Cardiac septum (tissue), 1 donor: ENCODE results near the gene ST6GALNAC3. TPM values are rescaled to one million over a fixed set of nuclear protein-coding genes. Genes with fewer than 3 reads are reported as not detected.

Experiments
- DNase-seq: peaks from one replicate; pipeline ENCODE4 v3.0.0-alpha.2; 2020; ENCODE audit warnings: low spot score
- intact Hi-C: fragments of 100-400 bp; cut with DNase I; formaldehyde crosslinking; loops from one replicate; pipeline ENCODE4 v1.14.0; 2022
- total RNA-seq: library from RNA; stranded (reverse); fragmentation: NEBNext Ultra II Directional; extraction: Animal tissue kit (Norgen Biotek cat#: 25700); gene quantifications from one replicate; pipeline ENCODE4 v1.2.1, GENCODE V29; 2021
- donor health status: DM: no; HTN: no; CAD: no.

Gene ST6GALNAC3
- total RNA-seq, 1 donor from 2014 or later = 4.1 TPM

DNA sequence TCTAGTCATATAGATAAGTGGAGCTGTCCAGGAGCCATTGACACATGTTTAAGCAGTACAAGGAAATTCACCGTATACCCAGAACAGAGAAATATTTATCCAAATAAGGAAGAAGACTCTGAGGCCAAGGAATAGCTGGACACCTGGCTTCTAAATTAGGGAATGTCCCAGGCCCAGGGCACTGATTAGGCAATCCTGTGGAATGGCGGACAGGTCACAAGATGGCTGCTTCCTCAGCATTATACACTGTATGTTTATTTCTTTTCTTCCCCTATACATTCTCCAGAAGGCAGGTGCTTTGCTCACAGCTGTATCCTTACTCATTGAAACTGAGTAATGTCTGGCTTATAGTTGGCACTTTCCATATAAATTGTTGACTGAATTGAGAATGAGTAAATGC is 59.4 kb downstream of the ST6GALNAC3 start:
- DNase-seq = no peak
- intact Hi-C loops = no loop called here

DNA sequence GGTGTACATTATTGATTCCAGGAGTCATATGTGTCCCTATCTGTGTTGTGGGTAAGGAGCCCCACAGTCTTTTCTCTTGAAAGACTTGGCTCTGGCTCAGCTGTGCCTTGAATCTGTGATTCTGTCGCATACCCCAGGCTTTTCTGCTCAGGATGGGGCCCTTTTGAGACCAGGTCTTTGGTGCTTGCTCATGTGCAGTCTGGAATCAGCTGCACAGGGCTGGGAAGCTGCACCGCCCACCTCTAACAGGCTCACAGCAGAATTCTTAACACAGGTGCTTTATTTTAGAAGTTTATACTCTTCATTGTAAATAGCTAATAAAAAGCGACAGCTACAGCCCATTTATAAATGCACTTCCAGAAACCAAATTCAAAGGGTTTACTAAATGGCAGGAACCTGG is 61.3 kb downstream of the ST6GALNAC3 start:
- no peak for DNase-seq
- intact Hi-C loops = no loop called here

DNA sequence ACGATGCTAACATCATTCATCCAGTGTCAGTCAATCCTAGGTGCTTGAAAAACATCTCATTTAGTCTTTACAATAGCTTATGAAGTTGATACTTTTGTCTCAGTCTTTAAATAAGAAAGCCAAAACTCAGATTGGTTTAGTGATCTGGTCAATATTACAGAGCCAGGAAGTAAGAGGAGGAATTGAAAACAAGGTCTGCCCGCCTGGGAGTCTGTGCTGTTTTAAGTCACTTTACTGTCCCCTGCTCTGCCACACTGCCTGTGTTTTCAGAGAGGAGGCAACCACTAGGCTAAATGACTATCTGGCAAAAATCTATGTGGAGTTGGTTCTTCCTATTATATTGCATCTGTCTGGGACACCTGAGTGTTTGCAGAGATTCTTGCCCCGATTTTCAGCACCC is 62.3 kb downstream of the ST6GALNAC3 start:
- DNase-seq = no peak
- intact Hi-C loops = no loop called here

DNA sequence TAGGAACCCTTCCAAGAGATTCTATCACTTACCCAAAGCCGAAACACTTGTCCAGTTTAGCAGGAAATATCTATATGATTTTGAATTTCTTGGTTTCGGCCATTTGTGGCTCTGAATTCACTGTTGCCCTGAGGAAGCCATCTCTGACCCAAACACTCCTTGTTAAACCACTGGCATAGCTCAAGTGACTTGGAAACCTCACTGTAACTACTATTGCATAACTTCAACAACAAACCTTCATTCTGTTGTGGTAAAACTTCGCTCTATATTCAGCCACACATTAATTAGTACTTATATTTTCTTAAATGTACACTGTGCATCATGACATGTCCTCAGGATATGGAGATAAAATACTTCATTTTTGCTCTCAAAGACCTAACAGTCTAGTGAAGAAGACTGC is 63.2 kb downstream of the ST6GALNAC3 start:
- intact Hi-C loops = loop anchor here (2.0 kb wide), 1 partner anchor 55 kb away; no protein-coding TSS in a partner anchor
- DNase-seq = no peak

DNA sequence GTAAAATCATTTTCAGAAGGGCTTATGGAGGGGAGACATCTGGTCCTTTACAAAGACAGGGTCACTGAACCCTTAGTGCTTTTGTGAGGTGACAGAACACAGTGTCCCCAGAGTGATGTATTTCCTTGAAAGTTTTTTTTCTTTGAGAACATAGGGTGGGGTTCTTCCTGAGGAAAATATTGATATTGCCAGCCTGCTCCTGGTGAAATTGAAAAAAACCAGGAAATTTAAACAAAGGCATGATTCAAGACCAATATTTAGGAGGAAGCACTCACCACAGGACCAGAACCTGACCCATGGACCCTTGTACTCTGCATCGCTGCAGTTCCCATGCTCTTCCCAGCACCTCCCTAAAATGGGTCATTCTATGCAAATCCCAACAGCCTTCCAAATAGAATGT is 63.7 kb downstream of the ST6GALNAC3 start:
- DNase-seq = no peak
- intact Hi-C loops = loop anchor here (2.0 kb wide), 1 partner anchor 55 kb away; no protein-coding TSS in a partner anchor

DNA sequence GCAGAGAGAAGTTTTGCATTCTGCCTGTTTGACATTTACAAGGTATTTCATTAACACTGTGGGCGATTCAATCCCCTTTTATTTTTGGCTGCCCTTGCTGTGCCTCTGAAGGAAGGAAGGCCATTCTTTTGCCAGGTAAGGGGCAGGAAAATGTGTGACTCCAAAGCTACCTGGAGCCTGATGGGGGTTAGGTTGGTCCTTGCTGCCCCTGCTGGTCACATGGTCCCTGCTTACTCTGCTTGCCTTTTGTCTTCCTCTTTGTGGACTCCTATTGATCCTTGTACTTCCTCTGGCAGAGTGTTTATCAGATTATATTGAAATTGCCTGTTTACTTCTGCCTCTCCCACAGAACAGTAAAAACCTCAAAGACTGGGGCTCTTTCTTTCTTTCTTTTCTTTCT is 65.7 kb downstream of the ST6GALNAC3 start:
- intact Hi-C loops = no loop called here

DNA sequence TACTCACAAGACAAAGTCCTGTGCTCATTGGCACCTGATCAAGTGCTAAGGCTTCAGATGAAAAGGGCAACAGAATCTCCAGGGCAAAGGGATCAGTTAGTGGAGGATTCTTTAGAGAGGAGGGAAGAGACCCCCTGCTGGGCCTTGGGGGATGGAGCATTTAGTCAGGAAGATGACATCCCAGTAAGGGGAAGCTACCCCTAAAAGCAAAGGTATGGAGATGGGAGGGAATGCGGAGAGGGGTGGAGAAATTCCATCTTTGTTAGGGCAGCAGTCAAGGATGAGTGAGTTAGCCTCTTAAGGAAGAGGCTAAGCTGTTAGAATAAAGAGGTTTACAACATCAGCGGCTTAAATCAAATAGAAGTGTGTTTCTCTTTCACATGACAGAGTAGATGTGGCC is 67.4 kb downstream of the ST6GALNAC3 start:
- intact Hi-C loops = no loop called here
- no peak for DNase-seq

More for the DNA sequence above, 65.7 kb downstream of the ST6GALNAC3 start:
- DNase-seq = no peak

DNA sequence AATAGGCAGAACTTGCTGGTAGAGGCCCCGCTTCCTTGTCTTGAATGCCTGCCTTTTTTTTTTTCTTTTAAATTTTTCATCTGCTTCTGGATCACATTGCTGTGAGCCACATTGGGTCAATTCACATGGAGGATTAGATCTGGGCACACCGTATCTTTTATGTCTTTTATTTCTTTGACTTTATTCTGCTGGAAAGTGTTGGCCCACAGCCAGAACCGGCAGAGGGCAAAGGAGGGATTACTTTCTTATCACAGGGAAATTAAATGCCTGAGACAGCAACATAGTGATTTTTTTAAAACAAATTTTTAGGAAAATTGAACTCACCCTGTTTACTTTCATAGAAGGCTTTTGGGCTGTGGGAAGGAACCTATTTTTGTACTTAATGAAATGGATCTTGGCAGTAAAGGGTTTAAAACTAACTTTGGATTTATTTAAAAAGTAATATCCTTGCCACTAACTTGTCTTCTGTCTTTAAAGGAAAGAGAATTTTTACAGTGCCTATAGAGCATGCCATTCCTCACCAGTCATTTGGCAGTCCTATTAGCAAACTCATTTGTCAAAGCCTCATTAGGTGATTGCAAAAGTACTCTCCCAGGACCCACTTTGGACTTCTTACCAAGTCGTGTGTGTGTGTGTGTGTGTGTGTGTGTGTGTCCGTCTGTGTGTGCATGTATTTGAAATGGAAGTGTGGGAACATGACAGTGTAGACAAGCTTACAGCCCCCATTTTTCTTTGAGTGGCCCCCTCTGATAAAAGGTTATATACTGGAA is 68.4 kb downstream of the ST6GALNAC3 start:
- DNase-seq = no peak
- intact Hi-C loops = no loop called here

DNA sequence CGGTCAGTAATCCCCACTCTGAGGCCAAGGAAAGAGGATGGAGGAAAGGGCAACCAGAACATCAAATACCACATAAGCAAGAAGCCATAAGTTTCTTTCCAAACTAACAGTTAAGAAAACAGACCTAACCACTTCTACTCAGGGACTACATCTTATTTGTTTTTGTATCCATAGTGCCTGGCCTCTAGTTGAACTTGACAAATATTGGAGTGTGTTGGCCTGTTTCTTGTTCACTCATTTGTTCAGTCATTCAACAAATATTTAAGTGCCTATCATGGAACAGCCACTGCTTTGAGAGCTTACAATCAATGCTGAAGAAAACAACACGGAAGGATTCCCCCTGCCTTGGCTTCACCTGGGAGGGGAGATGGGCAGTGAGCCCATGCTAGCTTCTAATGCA is 69.7 kb downstream of the ST6GALNAC3 start:
- intact Hi-C loops = no loop called here
- DNase-seq = no peak

DNA sequence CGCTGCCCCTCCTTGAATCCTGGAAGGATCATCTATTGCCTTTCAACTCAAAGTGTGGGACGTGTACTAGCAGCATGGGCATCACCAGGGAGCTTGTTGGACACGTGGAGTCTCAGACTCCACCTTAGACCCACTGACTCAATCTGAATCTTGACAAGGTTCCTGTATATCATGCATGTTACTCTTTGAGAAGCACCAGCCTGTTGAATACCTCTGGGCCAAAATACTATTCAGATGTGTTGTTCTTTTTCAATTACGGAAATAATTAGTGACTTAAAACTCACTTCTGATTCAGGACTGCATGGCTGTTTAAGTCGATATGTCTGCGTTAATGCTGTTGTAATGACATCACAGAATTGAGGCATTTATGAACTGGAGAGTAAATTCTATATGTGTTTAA is 70.8 kb downstream of the ST6GALNAC3 start:
- intact Hi-C loops = no loop called here
- DNase-seq = no peak

DNA sequence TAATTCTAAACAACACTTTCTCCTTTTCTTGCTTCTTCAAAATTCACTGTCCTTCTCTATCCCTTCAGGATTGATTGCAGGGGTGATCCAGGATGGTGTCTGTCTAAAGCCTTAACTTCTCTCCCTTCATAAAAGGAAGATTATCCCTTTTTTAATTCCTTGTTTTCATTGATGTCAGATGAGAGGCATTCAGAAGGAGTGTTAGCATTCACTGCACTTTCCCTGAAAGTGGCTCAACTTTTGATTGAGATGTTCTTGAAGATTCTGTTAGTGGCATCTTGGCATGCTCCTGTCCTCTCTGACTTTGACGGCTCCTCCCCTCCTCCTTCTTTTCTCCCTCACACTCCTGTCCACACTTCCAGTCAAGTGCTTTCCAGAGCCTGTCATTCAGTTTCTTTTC is 71.6 kb downstream of the ST6GALNAC3 start:
- DNase-seq = no peak
- intact Hi-C loops = no loop called here

DNA sequence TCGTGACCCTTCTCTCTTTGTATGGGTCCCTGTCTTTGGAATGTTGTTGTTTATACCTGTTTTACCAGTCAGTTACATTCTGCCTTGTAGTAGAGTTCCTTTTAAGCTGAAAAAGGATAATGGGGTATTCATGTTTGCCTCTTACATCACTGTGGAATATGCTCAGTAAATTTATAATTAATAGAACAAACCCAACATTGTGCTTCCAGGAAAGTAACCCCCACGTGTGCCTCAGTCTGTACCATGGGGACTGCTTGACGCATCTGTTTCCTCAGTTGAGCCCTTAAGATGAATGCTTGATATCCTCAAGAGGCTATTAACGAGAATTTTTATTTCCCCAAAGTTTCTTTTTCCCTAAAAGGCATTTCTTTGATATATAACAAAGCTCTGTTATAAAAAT is 73.4 kb downstream of the ST6GALNAC3 start:
- intact Hi-C loops = no loop called here
- DNase-seq = no peak

DNA sequence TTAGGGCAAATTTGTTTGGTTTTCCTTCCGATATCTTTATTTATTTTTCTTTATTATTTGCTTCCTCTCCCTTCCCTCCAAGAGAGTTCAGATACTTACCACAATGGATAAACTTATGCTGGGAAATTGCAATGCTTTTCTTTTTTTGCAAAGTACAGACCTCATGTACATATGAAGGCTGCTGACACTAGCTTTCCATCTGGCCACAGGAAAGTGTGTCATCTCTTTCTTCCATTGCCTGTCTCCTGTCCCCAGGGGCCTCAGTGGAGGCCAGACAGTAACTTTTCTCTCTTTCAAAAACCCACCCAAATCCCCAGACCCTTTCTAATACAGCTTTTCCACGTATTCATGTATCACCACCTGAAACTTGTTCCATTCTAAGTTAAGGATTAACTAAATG is 73.9 kb downstream of the ST6GALNAC3 start:
- intact Hi-C loops = no loop called here
- no peak for DNase-seq

DNA sequence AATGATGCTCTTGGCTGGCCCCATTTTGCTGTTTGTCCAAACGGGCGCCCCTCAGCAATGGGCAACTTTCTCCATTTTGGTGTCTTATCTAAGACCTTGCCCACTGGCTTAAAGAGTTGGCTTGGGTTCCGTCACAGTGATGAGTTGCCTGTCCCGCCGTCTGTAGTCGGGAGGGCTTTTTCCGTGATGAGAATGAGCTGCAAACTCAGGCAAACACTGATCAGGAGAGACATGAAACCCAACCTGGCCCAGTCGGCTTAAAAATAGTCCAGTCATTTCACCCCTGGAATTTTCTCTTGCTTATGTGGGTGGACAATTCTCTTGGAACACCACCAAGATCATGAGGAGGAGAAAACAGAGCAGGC is 79.3 kb downstream of the ST6GALNAC3 start:
- DNase-seq = no peak
- intact Hi-C loops = loop anchor here (5.0 kb wide), 1 partner anchor 162 kb away; no protein-coding TSS in a partner anchor

DNA sequence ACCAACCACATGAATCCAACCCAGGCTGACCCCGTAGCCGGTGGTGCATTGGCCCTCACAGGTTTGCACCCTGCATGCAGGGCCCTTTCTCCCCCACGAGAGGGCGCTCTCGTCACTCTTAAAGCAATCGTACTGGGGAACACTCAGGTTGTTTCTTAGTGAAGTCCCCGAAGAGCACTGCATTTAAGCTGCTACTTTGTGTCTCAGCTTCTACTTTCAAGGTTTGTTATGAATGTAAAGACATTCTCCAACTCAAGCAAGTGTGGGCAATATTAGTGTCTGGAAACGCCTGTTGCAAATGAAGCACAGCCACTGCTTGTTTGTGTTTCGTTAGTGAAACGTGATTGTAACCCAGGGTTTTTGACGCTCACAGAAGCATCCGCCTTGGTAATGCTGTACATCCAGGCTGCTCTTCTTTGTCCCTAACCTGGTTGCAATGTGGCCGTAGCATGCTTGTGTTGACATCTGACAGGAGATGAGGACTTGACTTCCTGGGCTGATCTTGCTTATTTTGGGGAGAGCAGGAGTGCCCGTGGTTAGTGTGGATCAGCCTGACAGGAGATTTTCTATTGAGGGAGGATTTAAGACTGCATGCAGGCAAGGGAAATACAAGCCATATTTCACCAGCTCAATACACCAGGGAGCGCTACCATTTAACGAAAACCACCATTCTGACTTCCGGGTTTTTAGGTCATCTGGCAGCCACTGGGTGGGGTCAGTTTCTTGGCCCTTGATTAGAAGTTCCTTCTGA is 79.8 kb downstream of the ST6GALNAC3 start:
- peak; percentile 86 for DNase-seq
- intact Hi-C loops = loop anchor here (5.0 kb wide), 1 partner anchor 162 kb away; no protein-coding TSS in a partner anchor

DNA sequence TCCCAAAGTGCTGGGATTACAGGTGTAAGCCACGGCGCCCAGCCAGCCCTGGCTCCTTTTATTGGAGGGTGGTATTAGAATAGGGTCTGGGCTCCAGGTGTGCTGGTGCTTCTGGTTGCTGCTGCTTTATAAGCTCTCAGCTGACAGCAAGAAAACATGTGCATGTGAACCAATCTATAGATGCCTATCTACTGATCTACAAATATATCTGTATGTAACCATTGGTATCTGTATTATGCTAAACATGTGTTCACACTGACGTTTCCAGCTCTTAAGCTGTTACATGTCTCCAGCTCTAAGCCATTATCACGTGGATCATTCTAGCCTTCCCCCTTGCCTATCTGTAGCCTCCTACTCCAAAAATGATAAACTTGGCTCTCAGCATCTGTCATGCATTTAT is 82.4 kb downstream of the ST6GALNAC3 start:
- DNase-seq = no peak
- intact Hi-C loops = loop anchor here (5.0 kb wide), 1 partner anchor 970 kb away; no protein-coding TSS in a partner anchor

DNA sequence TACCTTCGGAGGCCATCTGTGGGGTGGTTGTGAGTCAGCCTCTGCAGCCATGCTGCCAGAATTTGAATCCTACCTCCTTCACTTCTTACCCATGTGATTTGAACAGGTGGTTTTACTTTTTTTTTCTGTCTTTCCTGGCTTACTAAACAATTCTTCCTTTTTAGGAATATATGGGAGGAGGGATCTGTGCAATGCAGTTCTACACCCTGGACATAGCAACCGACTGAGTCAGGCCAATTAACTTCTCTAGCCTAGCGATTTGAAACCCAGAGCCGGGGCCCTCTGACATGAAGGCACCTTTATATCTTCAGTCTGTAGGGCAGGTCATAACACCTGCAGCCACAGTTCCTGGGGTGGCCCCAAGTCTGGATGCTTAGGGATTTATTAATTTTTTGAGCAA is 83.6 kb downstream of the ST6GALNAC3 start:
- intact Hi-C loops = loop anchor here (5.0 kb wide), 1 partner anchor 969 kb away; no protein-coding TSS in a partner anchor
- no peak for DNase-seq

DNA sequence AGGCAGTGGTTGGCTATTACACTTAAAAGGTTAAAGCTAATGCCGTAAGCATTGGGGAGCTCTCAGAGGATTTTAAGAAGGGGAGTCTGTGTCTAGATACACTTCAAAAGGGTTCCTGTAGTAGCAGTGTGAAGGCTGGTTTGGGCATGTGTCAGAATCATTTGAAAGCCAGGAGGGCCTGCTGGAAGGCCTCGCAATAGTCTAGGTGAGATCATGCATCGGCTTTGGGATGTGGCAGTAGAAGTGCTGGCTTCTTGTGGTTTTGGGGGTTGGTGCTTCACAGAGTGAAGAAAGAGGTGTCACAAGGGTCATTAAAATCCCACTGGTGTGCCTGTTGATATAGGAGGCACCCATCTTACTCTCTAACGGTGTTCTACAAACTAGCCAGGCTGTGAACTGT is 85.7 kb downstream of the ST6GALNAC3 start:
- DNase-seq = no peak
- intact Hi-C loops = no loop called here

DNA sequence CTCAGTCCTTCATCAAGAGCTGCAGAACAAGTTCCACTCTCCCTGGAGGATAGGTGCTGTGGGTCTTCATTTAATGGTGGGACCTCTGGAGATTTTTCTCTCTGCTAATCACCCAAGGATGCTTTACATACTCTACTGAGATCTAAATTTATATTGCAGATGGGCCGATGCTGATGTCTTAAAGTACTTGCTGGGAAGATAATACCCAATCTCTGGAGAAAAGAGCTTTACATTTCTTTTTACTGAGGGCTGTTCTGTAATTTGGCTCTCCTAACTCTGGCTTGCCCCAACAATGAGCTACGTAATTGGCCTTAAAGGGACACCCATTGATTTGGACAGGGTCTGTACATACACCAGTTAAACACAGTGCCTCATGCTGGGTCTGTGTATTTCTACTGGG is 86.9 kb downstream of the ST6GALNAC3 start:
- DNase-seq = no peak
- intact Hi-C loops = no loop called here

DNA sequence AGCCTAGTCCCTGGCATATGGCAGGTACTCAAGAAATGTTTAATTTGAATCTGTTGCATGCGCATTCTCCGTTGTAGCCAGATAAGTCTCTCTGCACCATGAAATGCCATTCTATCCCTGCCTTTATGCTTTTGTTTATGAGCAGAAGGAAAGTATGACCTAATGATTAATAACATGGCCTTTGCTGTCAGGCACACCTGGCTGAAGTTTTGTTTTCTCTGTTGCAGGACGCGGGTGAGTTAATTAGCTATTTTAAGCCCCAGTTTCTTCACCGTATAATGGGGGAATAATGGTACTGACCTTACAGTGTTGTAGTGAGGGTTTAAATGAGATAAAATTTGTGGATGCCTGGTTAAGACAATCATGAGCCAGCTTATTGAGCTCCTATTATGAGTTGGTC is 87.7 kb downstream of the ST6GALNAC3 start:
- intact Hi-C loops = no loop called here

DNA sequence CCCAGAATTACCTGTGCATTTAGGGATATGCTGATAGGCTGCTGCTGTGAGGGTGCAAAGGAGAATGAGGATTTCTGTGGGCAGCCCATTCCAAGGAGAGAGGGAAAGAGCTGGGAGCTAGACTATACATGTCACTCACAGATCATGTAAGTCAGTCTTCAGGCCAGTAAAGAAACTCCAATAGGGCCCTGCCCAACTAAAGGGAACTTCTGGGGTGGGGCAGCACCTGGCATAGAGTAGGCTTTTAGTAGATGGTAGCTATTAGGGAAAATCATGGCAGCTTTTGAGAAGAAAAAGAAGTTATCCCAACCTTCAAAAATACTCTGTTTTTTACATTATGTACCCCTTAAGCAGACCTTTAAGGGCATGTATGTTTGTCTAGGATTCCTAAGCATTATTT is 89.6 kb downstream of the ST6GALNAC3 start:
- no peak for DNase-seq
- intact Hi-C loops = no loop called here

More for the DNA sequence above, 87.7 kb downstream of the ST6GALNAC3 start:
- no peak for DNase-seq
